ENCODE results near the gene DSC1. TPM values are rescaled to one million over a fixed set of nuclear protein-coding genes. Genes with fewer than 3 reads are reported as not detected.

The DSC1 gene
- total and polyA plus RNA-seq, 2 experiments from 2014 or later, result not detected

- DNase-seq (ENCODE audit: low spot score) (no peak), ATAC-seq (no peak)
- H3K36me3 Mint-ChIP-seq (ENCODE audit: low read depth), result no peaks in the 10 kb centered on the region
These were observed 13.3 kb downstream of the DSC1 start for GRCh38 chr18:31149351-31149750.

More at GRCh38 chr18:31149351-31149750, 13.3 kb downstream of the DSC1 start:
- Histone ChIP-seq H3K79me2 (replicated peaks; ENCODE audit: insufficient read depth) (no peaks in the 10 kb centered on the region), H3K36me3 (ENCODE audit: insufficient read depth) (no peaks in the 10 kb centered on the region), H2AFZ (no peak overlapping the region), H4K20me1 (replicated peaks; ENCODE audit: insufficient read depth) (no peaks in the 10 kb centered on the region), H3F3A (replicated peaks; ENCODE audit: low read depth) (no peaks in the 10 kb centered on the region), H3K27ac (ENCODE audit: low read depth) (no peak overlapping the region), H3K4me2 (no peak overlapping the region), H3K9me2 (ENCODE audit: insufficient read depth) (no peaks in the 10 kb centered on the region), H3K4me3 (no peak overlapping the region), H3K4me1 (ENCODE audit: insufficient read depth) (no peaks in the 10 kb centered on the region), H3K27me3 (ENCODE audit: insufficient read depth) (no peaks in the 10 kb centered on the region)
- Mint-ChIP-seq H3K9me3 (no peaks in the 10 kb centered on the region; the same call in 2 of the 3 replicates), H3K4me3 (no peak overlapping the region), H3K27me3 (ENCODE audit: insufficient read depth, low read depth, poor library complexity) (no peaks in the 10 kb centered on the region), H3K4me1 (no peaks in the 10 kb centered on the region), H3K27ac (no peak overlapping the region)
- TF ChIP-seq POLR2AphosphoS5 (IDR thresholded peaks at IDR 0.05; ENCODE audit: low read depth), result no peak
- TF ChIP-seq EZH2 (IDR thresholded peaks at IDR 0.05; ENCODE audit: low read depth, unreplicated experiment), result no peak
- no peak for TF ChIP-seq ZNF462 (CRISPR knock-in tag; IDR thresholded peaks at IDR 0.05)
- TF ChIP-seq STAT1 (IDR thresholded peaks at IDR 0.05; ENCODE audit: unreplicated experiment), result no peak
